RWPE1 (cell line): ENCODE results near the gene ERBB4.

Source experiments
- CTCF ChIA-PET: fragments of 350-600 bp; sonication (Branson Sonifier 250); formaldehyde crosslinking; extraction: SDS; loops from one replicate; lab custom pipeline; 2021; lab: Yijun Ruan, JAX
- POLR2A ChIA-PET: fragments of 400-600 bp; formaldehyde crosslinking; extraction: SDS; loops from one replicate; lab custom pipeline; 2020; ENCODE audit warnings: antibody characterized with exemption; ENCODE audit not compliant: low non-redundant PET; lab: Yijun Ruan, JAX
- DNase-seq: peaks from one replicate; pipeline ENCODE4 v3.0.0; 2012; ENCODE audit warnings: low spot score
- H3K27ac ChIP-seq: fragments of 450-650 bp; 2 replicates; pipeline ENCODE4 v1.5.1; 2017
- CTCF ChIP-seq: fragments of 450-650 bp; conservative IDR thresholded peaks from 2 replicates; pipeline ENCODE4 v1.5.1; 2017; ENCODE audit warnings: low read depth, mild to moderate bottlenecking

ERBB4 gene

GRCh38 chr2:212146416-212146815 lies 392.2 kb downstream of the ERBB4 start:
- no peak for TF ChIP-seq CTCF
- POLR2A ChIA-PET, result no interaction called here
- no peak overlapping the region for H3K27ac ChIP-seq
- CTCF ChIA-PET, result interaction anchor here (0.6 to 0.7 kb wide), 5 partner anchors 141 to 1553 kb away, joined by 3 to 4 read pairs (median 3); no protein-coding TSS in a partner anchor
- DNase-seq, result no peak

GRCh38 chr2:212145121-212145520 lies 393.5 kb downstream of the ERBB4 start:
- no peak overlapping the region for H3K27ac ChIP-seq
- no peak for DNase-seq
- TF ChIP-seq CTCF, result no peak
- ChIA-PET CTCF (interaction anchor here (0.6 kb wide), 1 partner anchor 1379 kb away, joined by 3 read pairs; no protein-coding TSS in a partner anchor), POLR2A (no interaction called here)

- CTCF ChIA-PET, result no interaction called here
- POLR2A ChIA-PET, result no interaction called here
- no peak for TF ChIP-seq CTCF
Observed at GRCh38 chr2:212142631-212143030, 396.0 kb downstream of the ERBB4 start.

GRCh38 chr2:212141499-212141898 lies 397.1 kb downstream of the ERBB4 start:
- no peak for DNase-seq
- ChIA-PET CTCF (no interaction called here), POLR2A (no interaction called here)
- no peak overlapping the region for H3K27ac ChIP-seq
- TF ChIP-seq CTCF, result no peak

More at GRCh38 chr2:212142631-212143030, 396.0 kb downstream of the ERBB4 start:
- H3K27ac ChIP-seq, result no peak overlapping the region
- DNase-seq, result no peak

- no peak for DNase-seq
- no peak overlapping the region for H3K27ac ChIP-seq
- ChIA-PET POLR2A (no interaction called here), CTCF (no interaction called here)
- TF ChIP-seq CTCF, result no peak
Observed at GRCh38 chr2:212136216-212136795, 402.3 kb downstream of the ERBB4 start.

- TF ChIP-seq CTCF, result no peak
- DNase-seq, result no peak
- CTCF ChIA-PET, result no interaction called here
- POLR2A ChIA-PET, result no interaction called here
- no peak overlapping the region for H3K27ac ChIP-seq
Observed at GRCh38 chr2:212135739-212136138, 402.9 kb downstream of the ERBB4 start.
